ENCODE measurements around the gene SF1. TPM values are rescaled to one million over a fixed set of nuclear protein-coding genes. Genes with fewer than 3 reads are reported as not detected.
A peak's percentile ranks its signal among the peaks of the same experiment; 100 is the strongest.

The SF1 gene
- polyA plus RNA-seq, 1 of the 3 experiments (the other 2 are of a cell fraction), result 66.3 TPM

DNA sequence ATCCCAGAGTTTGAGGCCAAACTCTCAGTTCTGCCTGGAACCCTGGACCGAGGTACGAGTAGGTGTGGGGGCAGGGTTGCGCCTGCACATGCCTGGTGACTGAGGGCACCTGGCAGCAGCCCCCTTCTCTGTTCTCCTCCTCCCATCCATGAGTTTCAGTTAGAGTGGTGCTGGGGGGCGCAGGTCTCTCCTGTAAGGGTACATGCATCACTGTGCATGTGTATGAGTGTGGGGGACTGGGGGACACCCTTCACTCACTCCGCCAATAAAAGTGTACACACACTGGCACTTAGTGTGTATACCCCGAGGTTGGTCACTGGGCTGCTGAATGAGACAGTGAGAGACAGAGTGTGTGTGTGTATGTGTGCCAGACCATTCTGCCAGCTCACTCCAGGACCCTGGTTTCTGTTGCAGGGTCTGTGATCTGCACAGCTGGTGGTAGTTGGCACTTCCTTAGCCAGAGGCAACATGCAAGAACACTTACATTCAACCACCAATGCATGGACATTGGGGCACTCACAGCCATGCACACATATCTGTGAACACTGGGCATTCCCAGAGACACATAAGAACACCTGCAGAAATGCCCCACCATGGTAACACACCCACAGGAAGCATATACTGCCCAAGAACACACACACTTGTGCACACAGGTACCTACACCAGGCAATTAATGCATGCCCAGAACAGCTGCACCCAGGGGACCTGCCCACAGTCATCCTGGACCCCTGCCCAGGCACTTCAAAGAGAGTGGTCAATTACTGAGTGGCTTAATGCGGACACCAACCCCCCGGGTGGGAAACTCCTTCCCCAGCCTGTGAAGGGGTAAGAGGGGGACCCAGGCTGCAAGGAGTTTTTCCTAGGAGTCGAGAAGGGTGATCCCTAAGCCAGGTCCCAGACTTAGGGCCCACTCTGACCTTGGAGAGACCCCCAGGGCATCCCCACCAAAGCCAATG, 54.2 kb downstream of the SF1 start:
- Histone ChIP-seq H3K9me2 (no peaks in the 10 kb centered on the region), H3K4me3 (ENCODE audit: low read depth in 2 of 2, low read length in 1 of 2) (peak overlapping the region in 1 of 2 experiments; percentile 67; a peak in 1 of 4 replicates), H3K4me2 (peak overlapping the region; percentile 100; the same call in 1 of the 2 replicates), H3K9me3 (no peaks in the 10 kb centered on the region), H3K9ac (no peak overlapping the region), H3K79me2 (ENCODE audit: insufficient read depth) (no peaks in the 10 kb centered on the region), H3K36me3 (replicated peaks in 1 of 2; ENCODE audit: control insufficient read depth in 1 of 2, insufficient read depth in 2 of 2, low read length in 1 of 2) (no peaks in the 10 kb centered on the region), H4K20me1 (ENCODE audit: insufficient read depth) (no peaks in the 10 kb centered on the region), H3K27ac (ENCODE audit: low read depth in 2 of 2, low read length in 1 of 2) (peak overlapping the region in 1 of 2 experiments; percentile 76; a peak in 2 of 4 replicates), H2AFZ (ENCODE audit: low read depth) (no peak overlapping the region; the same call in 1 of the 2 replicates), H3F3A (replicated peaks; ENCODE audit: insufficient read depth) (no peaks in the 10 kb centered on the region), H3K27me3 (ENCODE audit: insufficient read depth) (no peaks in the 10 kb centered on the region; the same call in 1 of the 2 replicates), H3K4me1 (ENCODE audit: control insufficient read depth in 1 of 2, insufficient read depth in 2 of 2, low read depth in 1 of 2, low read length in 1 of 2) (peaks cover 0 to 34% of the 10 kb centered on the region in 2 experiments; a peak in 1 of 4 replicates)
- ChIA-PET POLR2A (no interaction called here), CTCF (interaction anchor here (0.5 to 2.6 kb wide), 7 partner anchors 10 to 72 kb away, joined by 3 to 17 read pairs (median 4); no protein-coding TSS in a partner anchor)
- WGBS (ENCODE audit: low lambda C conversion rate), result 68% methylated on average over 6 of the region's 9 CpGs
- peak; percentile 62 for DNase-seq
- TF ChIP-seq YY1 (IDR thresholded peaks at IDR 0.05; ENCODE audit: low read depth), result no peak
- TF ChIP-seq EP300 (IDR thresholded peaks at IDR 0.05; ENCODE audit: borderline replicate concordance in 1 of 2, low read depth in 1 of 2, low read length in 1 of 2), result 0 out of 4 replicates have a peak, but pooled peaks of 1 of the 2 experiments have one; percentile 22
- peak; percentile 27 for TF ChIP-seq CHD2 (IDR thresholded peaks at IDR 0.05; ENCODE audit: low read length, partially characterized antibody)
- TF ChIP-seq RCOR1 (IDR thresholded peaks at IDR 0.05; ENCODE audit: low read length), result 0 out of 2 replicates have a peak, but pooled peaks have one; percentile 11

GRCh38 chr11:64723117-64723906, 55.0 kb downstream of the SF1 start, which contains the start of gene NRXN2:
Gene NRXN2 (minus strand): TSS chr11:64723197. CDS start chr11:64713699, 9,498 bp downstream.
- H3K4me1 ChIP-seq (ENCODE audit: control insufficient read depth in 1 of 2, insufficient read depth in 2 of 2, low read depth in 1 of 2, low read length in 1 of 2), result peaks cover 0 to 34% of the 10 kb centered on the region in 2 experiments; a peak in 1 of 4 replicates
- WGBS (ENCODE audit: low lambda C conversion rate), result 11% methylated on average over 21 of the region's 66 CpGs
- no peaks in the 10 kb centered on the region for H3K79me2 ChIP-seq (ENCODE audit: insufficient read depth)
- H3K9me3 ChIP-seq, result no peaks in the 10 kb centered on the region
- H4K20me1 ChIP-seq (ENCODE audit: insufficient read depth), result no peaks in the 10 kb centered on the region
- peak within 1 kb of the TSS in 1 of 2 experiments; percentile 76; a peak in 2 of 4 replicates for H3K27ac ChIP-seq (ENCODE audit: low read depth in 2 of 2, low read length in 1 of 2)
- POLR2A ChIA-PET, result no interaction called here
- H3K9ac ChIP-seq, result peak within 1 kb of the TSS; percentile 84
- H3F3A ChIP-seq (replicated peaks; ENCODE audit: insufficient read depth), result no peaks in the 10 kb centered on the region
- peaks cover under 1% of the 10 kb centered on the region; the same call in 1 of the 2 replicates for H3K27me3 ChIP-seq (ENCODE audit: insufficient read depth)
- H2AFZ ChIP-seq (ENCODE audit: low read depth), result peak within 1 kb of the TSS; percentile 100; the same call in 1 of the 2 replicates
- peak; percentile 97 for DNase-seq
- CTCF ChIA-PET, result interaction anchor here (1.0 to 2.6 kb wide), 10 partner anchors 11 to 71 kb away, joined by 3 to 33 read pairs (median 6); partner anchors contain the start of gene RASGRP2
- peak within 1 kb of the TSS; percentile 67 to 93 for H3K4me3 ChIP-seq (ENCODE audit: low read depth in 2 of 2, low read length in 1 of 2)
- H3K36me3 ChIP-seq (replicated peaks in 1 of 2; ENCODE audit: control insufficient read depth in 1 of 2, insufficient read depth in 2 of 2, low read length in 1 of 2), result no peaks in the 10 kb centered on the region
- no peaks in the 10 kb centered on the region for H3K9me2 ChIP-seq
- peak within 1 kb of the TSS; percentile 100 for H3K4me2 ChIP-seq
- TF ChIP-seq TAF1 (IDR thresholded peaks at IDR 0.05; ENCODE audit: borderline replicate concordance, low read depth, low read length) (peak; percentile 16; the same call in 1 of the 2 replicates), FOXJ3 (CRISPR knock-in tag; IDR thresholded peaks at IDR 0.05) (0 out of 2 replicates have a peak, but pooled peaks have one; percentile 19), REST (IDR thresholded peaks at IDR 0.05; ENCODE audit: low read depth, low read length) (no peak), NRF1 (IDR thresholded peaks at IDR 0.05; ENCODE audit: low read depth, low read length) (peak; percentile 37; the same call in 1 of the 2 replicates), MXI1 (IDR thresholded peaks at IDR 0.05; ENCODE audit: low read depth, low read length) (peak; percentile 52; the same call in 1 of the 2 replicates), ZBTB33 (IDR thresholded peaks at IDR 0.05; ENCODE audit: borderline replicate concordance, low read depth) (no peak), CHD2 (IDR thresholded peaks at IDR 0.05; ENCODE audit: low read length, partially characterized antibody) (no peak), FOSL2 (IDR thresholded peaks at IDR 0.05; ENCODE audit: borderline replicate concordance, low read depth) (no peak)
- TF ChIP-seq, protein P1, sequence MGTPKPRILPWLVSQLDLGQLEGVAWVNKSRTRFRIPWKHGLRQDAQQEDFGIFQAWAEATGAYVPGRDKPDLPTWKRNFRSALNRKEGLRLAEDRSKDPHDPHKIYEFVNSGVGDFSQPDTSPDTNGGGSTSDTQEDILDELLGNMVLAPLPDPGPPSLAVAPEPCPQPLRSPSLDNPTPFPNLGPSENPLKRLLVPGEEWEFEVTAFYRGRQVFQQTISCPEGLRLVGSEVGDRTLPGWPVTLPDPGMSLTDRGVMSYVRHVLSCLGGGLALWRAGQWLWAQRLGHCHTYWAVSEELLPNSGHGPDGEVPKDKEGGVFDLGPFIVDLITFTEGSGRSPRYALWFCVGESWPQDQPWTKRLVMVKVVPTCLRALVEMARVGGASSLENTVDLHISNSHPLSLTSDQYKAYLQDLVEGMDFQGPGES (IDR thresholded peaks at IDR 0.05; ENCODE audit: low read depth, low read length), result peak; percentile 71
- TF ChIP-seq, protein P2, sequence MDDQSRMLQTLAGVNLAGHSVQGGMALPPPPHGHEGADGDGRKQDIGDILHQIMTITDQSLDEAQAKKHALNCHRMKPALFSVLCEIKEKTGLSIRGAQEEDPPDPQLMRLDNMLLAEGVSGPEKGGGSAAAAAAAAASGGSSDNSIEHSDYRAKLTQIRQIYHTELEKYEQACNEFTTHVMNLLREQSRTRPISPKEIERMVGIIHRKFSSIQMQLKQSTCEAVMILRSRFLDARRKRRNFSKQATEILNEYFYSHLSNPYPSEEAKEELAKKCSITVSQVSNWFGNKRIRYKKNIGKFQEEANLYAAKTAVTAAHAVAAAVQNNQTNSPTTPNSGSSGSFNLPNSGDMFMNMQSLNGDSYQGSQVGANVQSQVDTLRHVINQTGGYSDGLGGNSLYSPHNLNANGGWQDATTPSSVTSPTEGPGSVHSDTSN (IDR thresholded peaks at IDR 0.05), result peak; percentile 99

Measured in SK-N-SH (cell line).